Lung (tissue), 12 donors: ENCODE results near the gene WSB1. TPM values are rescaled to one million over a fixed set of nuclear protein-coding genes. Genes with fewer than 3 reads are reported as not detected.
A peak's percentile ranks its signal among the peaks of the same experiment; 100 is the strongest.

Source experiments
- ATAC-seq: fragments of 200-7000 bp; cut with Tn5 transposase; one replicate; pipeline ENCODE4 v1.9.1; 2020; ENCODE audit warnings: moderate number of reproducible peaks; ENCODE audit not compliant: insufficient read depth, low FRiP score
- DNase-seq, 3 donors: peaks; one replicate each; pipeline ENCODE4 v3.0.0-alpha.2; 2013 to 2017
- H3K27ac ChIP-seq, 2 donors: one replicate each; pipeline ENCODE4 v1.5.1; 2013; ENCODE audit warnings: mild to moderate bottlenecking in 2 of 2, moderate library complexity in 2 of 2, control low read depth in 1 of 2, inconsistent platforms in 1 of 2, low read depth in 1 of 2, low read length in 1 of 2
- H3K27me3 ChIP-seq, 3 donors: one replicate each; pipeline ENCODE4 v1.5.1; 2013; ENCODE audit warnings: low read length in 2 of 3; ENCODE audit not compliant: control insufficient read depth in 3 of 3, insufficient read depth in 3 of 3
- H3K36me3 ChIP-seq, 4 donors: one replicate each; pipeline ENCODE4 v1.5.1; 2013; ENCODE audit warnings: low read length in 4 of 4, mild to moderate bottlenecking in 1 of 4, moderate library complexity in 1 of 4; ENCODE audit not compliant: control insufficient read depth in 4 of 4, insufficient read depth in 4 of 4
- H3K4me1 ChIP-seq, 5 donors: one replicate each; pipeline ENCODE4 v1.5.1; 2013; ENCODE audit warnings: low read length in 5 of 5, mild to moderate bottlenecking in 2 of 5, moderate library complexity in 1 of 5; ENCODE audit not compliant: control insufficient read depth in 5 of 5, insufficient read depth in 5 of 5
- H3K4me3 ChIP-seq: one replicate; pipeline ENCODE4 v1.5.1; 2013; ENCODE audit warnings: mild to moderate bottlenecking, control low read depth, moderate library complexity
- H3K9ac ChIP-seq, 2 donors: one replicate each; pipeline ENCODE4 v1.5.1; 2013; ENCODE audit warnings: low read length in 2 of 2, control low read depth in 1 of 2; ENCODE audit not compliant: insufficient read depth in 1 of 2
- H3K9me3 ChIP-seq, 4 donors: one replicate each; pipeline ENCODE4 v1.5.1; 2013; ENCODE audit warnings: low read length in 3 of 4, mild to moderate bottlenecking in 1 of 4, moderate library complexity in 1 of 4; ENCODE audit not compliant: control insufficient read depth in 4 of 4, insufficient read depth in 3 of 4
- CTCF ChIP-seq: IDR thresholded peaks from 2 replicates; pipeline ENCODE4 v1.5.1; 2012; ENCODE audit warnings: mild to moderate bottlenecking; ENCODE audit errors: control extremely low read depth, extremely low read depth
- WGBS, 2 donors: extraction: QIAGEN DNeasy Blood & Tissue Kit; methylation state at CpG; one replicate each; pipeline ENCODE4 v1.1.7; 2013; 5-methylcytosine and 5-hydroxymethylcytosine counted together
- polyA plus RNA-seq, 2 donors: library from polyadenylated mRNA; stranded (reverse); fragments of 200-250 nt; gene quantifications; one replicate each; pipeline ENCODE4 v1.2.1, GENCODE V29; 2013
- total RNA-seq, 2 donors: library from RNA; depleted of rRNA in 1 of 2; stranded (reverse); fragments of >200 nt in 1 of 2; gene quantifications; one replicate each; pipeline ENCODE4 v1.2.1, GENCODE V29; 2014 to 2021
- donor health status: control.
- donor health status: control.
- donor health status: Bipolar disorder and iron deficiency.
- donor health status: healthy.
- donor health status: DM: yes; HTN: yes; CAD: no.

Gene WSB1
- total and polyA plus RNA-seq, 4 donors = 181 to 748 (median 268) TPM

GRCh38 chr17:27349540-27350021, 55.7 kb downstream of the WSB1 start:
- 80 to 83% methylated on average over 30 to 34 of the region's 34 CpGs for WGBS, 2 donors
- H3K36me3 ChIP-seq = no peaks in the 10 kb centered on the region
- peaks cover 4 to 19% (median 9%) of the 10 kb centered on the region in 5 donors for H3K4me1 ChIP-seq
- H3K9me3 ChIP-seq = no peaks in the 10 kb centered on the region
- no peak overlapping the region for H3K9ac ChIP-seq
- ATAC-seq (no peak), DNase-seq (no peak)
- H3K4me3 ChIP-seq = no peak overlapping the region
- no peaks in the 10 kb centered on the region for H3K27me3 ChIP-seq
- peak overlapping the region; percentile 81 to 86 for H3K27ac ChIP-seq
- no peak for TF ChIP-seq CTCF

GRCh38 chr17:27351759-27352158, 57.8 kb downstream of the WSB1 start:
- no peaks in the 10 kb centered on the region for H3K27me3 ChIP-seq
- H3K27ac ChIP-seq = no peak overlapping the region
- WGBS, 2 donors = 75 to 84% methylated on average over 2 of the region's 2 CpGs
- ATAC-seq (no peak), DNase-seq (peak in 1 of 3 donors; percentile 25)
- peaks cover 2 to 13% (median 6%) of the 10 kb centered on the region in 5 donors for H3K4me1 ChIP-seq
- no peaks in the 10 kb centered on the region for H3K36me3 ChIP-seq
- H3K9ac ChIP-seq = no peak overlapping the region
- no peak for TF ChIP-seq CTCF
- no peak overlapping the region for H3K4me3 ChIP-seq
- H3K9me3 ChIP-seq = no peaks in the 10 kb centered on the region

GRCh38 chr17:27352448-27353032, 58.6 kb downstream of the WSB1 start:
- H3K4me3 ChIP-seq = no peak overlapping the region
- ATAC-seq = no peak
- H3K27me3 ChIP-seq = no peaks in the 10 kb centered on the region
- H3K9me3 ChIP-seq = no peaks in the 10 kb centered on the region
- H3K9ac ChIP-seq = peak overlapping the region; percentile 72 to 76
- H3K27ac ChIP-seq = peak overlapping the region; percentile 92 to 97
- H3K4me1 ChIP-seq = peaks cover 0 to 13% (median 6%) of the 10 kb centered on the region in 5 donors
- no peaks in the 10 kb centered on the region for H3K36me3 ChIP-seq
- 70 to 72% methylated on average over 6 of the region's 6 CpGs for WGBS, 2 donors
- no peak for TF ChIP-seq CTCF
- DNase-seq = no peak
